DND-41 (cell line): ENCODE data around the gene RBM19.

Source experiments
- EZH2 ChIP-seq: IDR thresholded peaks from 3 replicates; pipeline ENCODE4 v1.6.1; 2012; ENCODE audit warnings: borderline replicate concordance, low read depth, mild to moderate bottlenecking, moderate library complexity, low read length, inconsistent platforms; ENCODE audit not compliant: severe bottlenecking
- TF ChIP-seq, protein P1 (sequence below): IDR thresholded peaks from 2 replicates; pipeline ENCODE4 v1.5.1; 2012; ENCODE audit warnings: borderline replicate concordance, low read length, moderate library complexity, mild to moderate bottlenecking; ENCODE audit not compliant: poor library complexity, severe bottlenecking; ENCODE audit errors: extremely low read depth

- TF ChIP-seq, protein P1, sequence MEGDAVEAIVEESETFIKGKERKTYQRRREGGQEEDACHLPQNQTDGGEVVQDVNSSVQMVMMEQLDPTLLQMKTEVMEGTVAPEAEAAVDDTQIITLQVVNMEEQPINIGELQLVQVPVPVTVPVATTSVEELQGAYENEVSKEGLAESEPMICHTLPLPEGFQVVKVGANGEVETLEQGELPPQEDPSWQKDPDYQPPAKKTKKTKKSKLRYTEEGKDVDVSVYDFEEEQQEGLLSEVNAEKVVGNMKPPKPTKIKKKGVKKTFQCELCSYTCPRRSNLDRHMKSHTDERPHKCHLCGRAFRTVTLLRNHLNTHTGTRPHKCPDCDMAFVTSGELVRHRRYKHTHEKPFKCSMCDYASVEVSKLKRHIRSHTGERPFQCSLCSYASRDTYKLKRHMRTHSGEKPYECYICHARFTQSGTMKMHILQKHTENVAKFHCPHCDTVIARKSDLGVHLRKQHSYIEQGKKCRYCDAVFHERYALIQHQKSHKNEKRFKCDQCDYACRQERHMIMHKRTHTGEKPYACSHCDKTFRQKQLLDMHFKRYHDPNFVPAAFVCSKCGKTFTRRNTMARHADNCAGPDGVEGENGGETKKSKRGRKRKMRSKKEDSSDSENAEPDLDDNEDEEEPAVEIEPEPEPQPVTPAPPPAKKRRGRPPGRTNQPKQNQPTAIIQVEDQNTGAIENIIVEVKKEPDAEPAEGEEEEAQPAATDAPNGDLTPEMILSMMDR, result no peak
- no peak for TF ChIP-seq EZH2
These were observed 7.2 kb upstream of the RBM19 start for GRCh38 chr12:113973109-113973904.
